Esophagus muscularis mucosa (tissue), 4 donors: Measurements from ENCODE around the gene KLHDC4.

Source experiments
- EP300 ChIP-seq: sonication (generic); formaldehyde crosslinking; IDR thresholded peaks from one replicate; pipeline ENCODE4 v1.6.1; 2017; ENCODE audit warnings: antibody characterized with exemption
- POLR2A ChIP-seq: fragments of 450-650 bp; IDR thresholded peaks from one replicate; pipeline ENCODE4 v1.6.1; 2017; ENCODE audit warnings: antibody characterized with exemption, moderate library complexity, mild to moderate bottlenecking, low read depth
- TF ChIP-seq, protein P1 (sequence below), 3 experiments: fragments of 200-600 bp in 2 of 3; fragments of 450-650 bp in 1 of 3; sonication (generic) in 2 of 3; IDR thresholded peaks; one replicate each; pipeline ENCODE4 v1.5.1; 2017 to 2019; ENCODE audit warnings: antibody characterized with exemption in 3 of 3, mild to moderate bottlenecking in 2 of 3, moderate library complexity in 1 of 3

DNA sequence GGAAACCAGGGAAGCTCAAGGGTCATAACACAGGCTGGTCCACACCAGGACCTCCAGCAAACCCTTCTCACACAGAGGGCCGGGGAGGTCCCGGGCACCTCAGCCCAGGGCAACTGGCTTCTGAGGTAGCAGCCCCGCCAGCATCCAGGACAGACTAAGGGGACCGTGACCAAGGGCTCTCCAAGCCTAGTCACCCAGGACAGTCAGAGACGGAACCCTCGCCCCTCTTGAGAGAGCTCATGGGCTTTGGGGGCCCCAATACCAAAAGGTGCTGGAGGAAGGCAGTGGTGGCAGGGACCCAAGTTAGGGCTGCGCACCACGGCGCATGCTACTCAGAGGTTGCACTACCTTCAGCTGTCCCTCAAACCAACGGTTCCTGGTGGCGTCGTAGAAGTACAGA is 54.9 kb downstream of the KLHDC4 start:
- no peak for TF ChIP-seq POLR2A
- TF ChIP-seq, protein P1, sequence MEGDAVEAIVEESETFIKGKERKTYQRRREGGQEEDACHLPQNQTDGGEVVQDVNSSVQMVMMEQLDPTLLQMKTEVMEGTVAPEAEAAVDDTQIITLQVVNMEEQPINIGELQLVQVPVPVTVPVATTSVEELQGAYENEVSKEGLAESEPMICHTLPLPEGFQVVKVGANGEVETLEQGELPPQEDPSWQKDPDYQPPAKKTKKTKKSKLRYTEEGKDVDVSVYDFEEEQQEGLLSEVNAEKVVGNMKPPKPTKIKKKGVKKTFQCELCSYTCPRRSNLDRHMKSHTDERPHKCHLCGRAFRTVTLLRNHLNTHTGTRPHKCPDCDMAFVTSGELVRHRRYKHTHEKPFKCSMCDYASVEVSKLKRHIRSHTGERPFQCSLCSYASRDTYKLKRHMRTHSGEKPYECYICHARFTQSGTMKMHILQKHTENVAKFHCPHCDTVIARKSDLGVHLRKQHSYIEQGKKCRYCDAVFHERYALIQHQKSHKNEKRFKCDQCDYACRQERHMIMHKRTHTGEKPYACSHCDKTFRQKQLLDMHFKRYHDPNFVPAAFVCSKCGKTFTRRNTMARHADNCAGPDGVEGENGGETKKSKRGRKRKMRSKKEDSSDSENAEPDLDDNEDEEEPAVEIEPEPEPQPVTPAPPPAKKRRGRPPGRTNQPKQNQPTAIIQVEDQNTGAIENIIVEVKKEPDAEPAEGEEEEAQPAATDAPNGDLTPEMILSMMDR (IDR thresholded peaks at IDR 0.05) = no peak
- no peak for TF ChIP-seq EP300
